K562 (cell line): ENCODE results near the gene TSC22D3. TPM values are rescaled to one million over a fixed set of nuclear protein-coding genes. Genes with fewer than 3 reads are reported as not detected.

Experiments
- BHLHE40 ChIP-seq: IDR thresholded peaks from 2 replicates; pipeline ENCODE4 v1.6.1; 2011; ENCODE audit warnings: low read length, improper control_type of control experiment
- CHD1 ChIP-seq: fragments of 200-600 bp; sonication (generic); IDR thresholded peaks from one replicate; pipeline ENCODE4 v1.6.1; 2012; ENCODE audit warnings: mild to moderate bottlenecking, moderate library complexity, low read length, inconsistent platforms
- KAT2B ChIP-seq: IDR thresholded peaks from one replicate; pipeline ENCODE4 v1.6.1; 2012; ENCODE audit warnings: low read depth, mild to moderate bottlenecking, control low read depth, inconsistent platforms, low read length, moderate library complexity
- NFRKB ChIP-seq: fragments of 450-650 bp; IDR thresholded peaks from 2 replicates; pipeline ENCODE4 v1.6.1; 2016; ENCODE audit warnings: low read depth
- RHOXF2B ChIP-seq: fragments of 250-450 bp; sonication (Bioruptor Pico); conservative IDR thresholded peaks from 2 replicates; pipeline ENCODE4 v1.5.1; 2021
- SMARCC2 ChIP-seq: fragments of 450-650 bp; IDR thresholded peaks from 2 replicates; pipeline ENCODE4 v1.6.1; 2017; ENCODE audit warnings: antibody characterized with exemption, moderate library complexity, mild to moderate bottlenecking, low read depth
- SOX6 ChIP-seq: fragments of 450-650 bp; IDR thresholded peaks from 2 replicates; pipeline ENCODE4 v1.6.1; 2014; ENCODE audit warnings: mild to moderate bottlenecking
- SRF ChIP-seq, 2 experiments: fragments of 250-450, 450-650 bp in 1 of 2; sonication (Bioruptor Pico) in 1 of 2; sonication (generic) in 1 of 2; formaldehyde crosslinking; IDR thresholded peaks; 2 replicates each; pipeline versions ENCODE4 v1.5.0 to v1.5.1; 2020 to 2022; ENCODE audit warnings: mild to moderate bottlenecking in 1 of 2, missing genetic modification reagents in 1 of 2
- TAF7 ChIP-seq: fragments of 450-650 bp; IDR thresholded peaks from 2 replicates; pipeline ENCODE4 v1.6.1; 2016; ENCODE audit warnings: missing genetic modification characterization, missing compliant biosample characterization
- ZBTB2 ChIP-seq: fragments of 450-650 bp; IDR thresholded peaks from 2 replicates; pipeline ENCODE4 v1.6.1; 2016; ENCODE audit warnings: antibody characterized with exemption
- ZNF318 ChIP-seq, 2 experiments: fragments of 450-650 bp; IDR thresholded peaks; 2 replicates each; pipeline ENCODE4 v1.6.1; 2016; ENCODE audit warnings: mild to moderate bottlenecking in 2 of 2, borderline replicate concordance in 1 of 2, low read depth in 1 of 2, moderate library complexity in 1 of 2
- polyA plus RNA-seq, 8 experiments: library from polyadenylated mRNA; depleted of rRNA in 4 of 8; stranded (reverse) in 5 of 8; unstranded in 3 of 8; fragments of >200 nt; fragmentation: Nextera tagmentation in 2 of 8; fragmentation: Illumina TruSeq in 1 of 8; extraction: Ambion mirVana in 2 of 8; extraction: Trizol in 1 of 8; gene quantifications; 2 replicates each; pipeline versions ENCODE4 v1.2.1 to v1.2.3, GENCODE V29; 2011 to 2014; ENCODE audit warnings: inconsistent platforms in 1 of 8, missing spikeins in 1 of 8
- total RNA-seq, 7 experiments: library from RNA; depleted of rRNA in 6 of 7; stranded (reverse); fragments of >200 nt in 6 of 7; fragmentation: Illumina TruSeq in 2 of 7; extraction: Trizol in 2 of 7; gene quantifications; 2 replicates each; pipeline versions ENCODE4 v1.2.1 to v1.2.3, GENCODE V29; 2011 to 2021; ENCODE audit warnings: low replicate concordance in 1 of 7
- TF ChIP-seq, protein P1 (sequence below): fragments of 450-650 bp; IDR thresholded peaks from 2 replicates; pipeline ENCODE4 v1.6.1; 2016; ENCODE audit warnings: low read depth, mild to moderate bottlenecking, moderate library complexity
- TF ChIP-seq, protein P2 (sequence below): fragments of 250-450 bp; sonication (Bioruptor Pico); IDR thresholded peaks from 2 replicates; pipeline ENCODE4 v1.8.0; 2021; ENCODE audit warnings: mild to moderate bottlenecking, moderate library complexity
- TF ChIP-seq, protein P3 (sequence below): fragments of 200-800 bp; sonication (Bioruptor generic); IDR thresholded peaks from 2 replicates; pipeline ENCODE4 v1.6.1; 2017; ENCODE audit warnings: missing genetic modification characterization, missing compliant biosample characterization

The TSC22D3 gene
- total and polyA plus RNA-seq, 9 of the 15 experiments (the other 6 are each of a cell fraction or from before 2014, with no cell fraction given), result 0.48 to 3.0 (median 0.87) TPM

DNA sequence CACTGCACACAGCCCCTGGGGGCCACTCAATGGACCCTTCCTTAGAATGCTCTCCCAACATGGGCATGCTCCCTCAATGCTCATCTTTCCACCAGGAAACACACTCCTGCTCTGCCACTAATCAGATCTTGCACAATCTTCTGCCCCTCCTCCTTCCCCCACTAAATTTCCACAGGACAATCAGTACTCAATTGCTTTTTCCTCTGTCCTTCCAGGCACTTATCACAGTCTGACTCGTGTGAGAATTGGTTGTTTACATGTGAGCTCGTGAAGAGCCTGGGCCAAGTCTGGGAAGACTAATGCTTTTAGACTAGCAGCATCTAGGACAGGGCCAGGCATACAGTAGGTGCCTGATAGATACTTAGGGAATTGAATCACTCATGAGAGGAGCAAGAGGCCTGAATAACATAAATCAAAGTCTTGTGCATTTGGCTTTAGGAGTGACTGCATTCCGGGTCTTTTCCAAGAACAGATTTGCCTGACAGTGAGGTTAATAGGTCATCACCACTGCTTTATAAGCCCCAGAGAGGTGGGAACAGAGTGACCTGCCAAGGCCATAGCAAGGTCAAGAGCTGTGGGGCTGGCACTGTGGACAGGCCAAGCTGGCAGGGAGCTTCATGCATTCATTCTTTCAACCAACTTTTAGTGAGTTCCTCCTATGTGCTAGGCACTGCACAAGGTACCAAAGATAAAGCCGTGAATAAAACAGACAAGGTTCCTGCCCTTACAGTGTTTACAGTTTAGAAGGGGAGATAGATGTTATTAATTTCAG is 92.3 kb downstream of the TSC22D3 start (continued):
- TF ChIP-seq ZNF318 (IDR thresholded peaks at IDR 0.05; ENCODE audit: borderline replicate concordance in 1 of 2, low read depth in 1 of 2) (no peak), BHLHE40 (peak; percentile 34; the same call in 1 of the 2 replicates), TAF7 (tag) (no peak), SRF (CRISPR knock-in tag; IDR thresholded peaks at IDR 0.05) (no peak), ZBTB2 (no peak), RHOXF2B (CRISPR knock-in tag) (no peak), SMARCC2 (no peak), CHD1 (no peak), NFRKB (no peak), SOX6 (0 out of 2 replicates have a peak, but pooled peaks have one; percentile 46), KAT2B (no peak)
- TF ChIP-seq, protein P1, sequence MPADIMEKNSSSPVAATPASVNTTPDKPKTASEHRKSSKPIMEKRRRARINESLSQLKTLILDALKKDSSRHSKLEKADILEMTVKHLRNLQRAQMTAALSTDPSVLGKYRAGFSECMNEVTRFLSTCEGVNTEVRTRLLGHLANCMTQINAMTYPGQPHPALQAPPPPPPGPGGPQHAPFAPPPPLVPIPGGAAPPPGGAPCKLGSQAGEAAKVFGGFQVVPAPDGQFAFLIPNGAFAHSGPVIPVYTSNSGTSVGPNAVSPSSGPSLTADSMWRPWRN, result peak; percentile 63; the same call in 1 of the 2 replicates
- TF ChIP-seq, protein P2, sequence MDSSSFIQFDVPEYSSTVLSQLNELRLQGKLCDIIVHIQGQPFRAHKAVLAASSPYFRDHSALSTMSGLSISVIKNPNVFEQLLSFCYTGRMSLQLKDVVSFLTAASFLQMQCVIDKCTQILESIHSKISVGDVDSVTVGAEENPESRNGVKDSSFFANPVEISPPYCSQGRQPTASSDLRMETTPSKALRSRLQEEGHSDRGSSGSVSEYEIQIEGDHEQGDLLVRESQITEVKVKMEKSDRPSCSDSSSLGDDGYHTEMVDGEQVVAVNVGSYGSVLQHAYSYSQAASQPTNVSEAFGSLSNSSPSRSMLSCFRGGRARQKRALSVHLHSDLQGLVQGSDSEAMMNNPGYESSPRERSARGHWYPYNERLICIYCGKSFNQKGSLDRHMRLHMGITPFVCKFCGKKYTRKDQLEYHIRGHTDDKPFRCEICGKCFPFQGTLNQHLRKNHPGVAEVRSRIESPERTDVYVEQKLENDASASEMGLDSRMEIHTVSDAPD (CRISPR knock-in tag), result no peak
- TF ChIP-seq, protein P3, sequence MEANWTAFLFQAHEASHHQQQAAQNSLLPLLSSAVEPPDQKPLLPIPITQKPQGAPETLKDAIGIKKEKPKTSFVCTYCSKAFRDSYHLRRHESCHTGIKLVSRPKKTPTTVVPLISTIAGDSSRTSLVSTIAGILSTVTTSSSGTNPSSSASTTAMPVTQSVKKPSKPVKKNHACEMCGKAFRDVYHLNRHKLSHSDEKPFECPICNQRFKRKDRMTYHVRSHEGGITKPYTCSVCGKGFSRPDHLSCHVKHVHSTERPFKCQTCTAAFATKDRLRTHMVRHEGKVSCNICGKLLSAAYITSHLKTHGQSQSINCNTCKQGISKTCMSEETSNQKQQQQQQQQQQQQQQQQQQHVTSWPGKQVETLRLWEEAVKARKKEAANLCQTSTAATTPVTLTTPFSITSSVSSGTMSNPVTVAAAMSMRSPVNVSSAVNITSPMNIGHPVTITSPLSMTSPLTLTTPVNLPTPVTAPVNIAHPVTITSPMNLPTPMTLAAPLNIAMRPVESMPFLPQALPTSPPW (CRISPR knock-in tag), result peak; percentile 83
